T-helper 2 cell treated with Interferon-gamma antibody and Interleukin-4, amounts not matched to agents 5 μg/mL and 100 μg/mL, for 36 hours (primary cell): ENCODE data around the gene NADK.

Experiments used
- DNase-seq: peaks from one replicate; pipeline ENCODE4 v3.0.0; 2021; ENCODE audit warnings: low spot score
- H3K27ac Mint-ChIP-seq: one replicate; pipeline ENCODE4 v1.8.0; 2021; ENCODE audit warnings: mild to moderate bottlenecking, mixed read lengths
- H3K27me3 Mint-ChIP-seq: one replicate; pipeline ENCODE4 v1.8.0; 2021; ENCODE audit warnings: low read depth, mixed read lengths
- H3K36me3 Mint-ChIP-seq: one replicate; pipeline ENCODE4 v1.8.0; 2021; ENCODE audit warnings: low read depth, mixed read lengths
- H3K4me1 Mint-ChIP-seq: one replicate; pipeline ENCODE4 v1.8.0; 2021; ENCODE audit warnings: low read depth, mixed read lengths
- H3K4me3 Mint-ChIP-seq: one replicate; pipeline ENCODE4 v1.8.0; 2022; ENCODE audit warnings: mild to moderate bottlenecking, moderate library complexity, mixed read lengths
- H3K9me3 Mint-ChIP-seq: one replicate; pipeline ENCODE4 v1.8.0; 2021; ENCODE audit warnings: mixed read lengths

The NADK gene

GRCh38 chr1:1797731-1798341, 19.6 kb upstream of the NADK start:
- Mint-ChIP-seq H3K4me1 (peaks cover 16% of the 10 kb centered on the region), H3K27ac (no peak overlapping the region), H3K9me3 (no peaks in the 10 kb centered on the region), H3K36me3 (peaks cover 58% of the 10 kb centered on the region), H3K4me3 (no peak overlapping the region), H3K27me3 (no peaks in the 10 kb centered on the region)
- DNase-seq = no peak

DNA sequence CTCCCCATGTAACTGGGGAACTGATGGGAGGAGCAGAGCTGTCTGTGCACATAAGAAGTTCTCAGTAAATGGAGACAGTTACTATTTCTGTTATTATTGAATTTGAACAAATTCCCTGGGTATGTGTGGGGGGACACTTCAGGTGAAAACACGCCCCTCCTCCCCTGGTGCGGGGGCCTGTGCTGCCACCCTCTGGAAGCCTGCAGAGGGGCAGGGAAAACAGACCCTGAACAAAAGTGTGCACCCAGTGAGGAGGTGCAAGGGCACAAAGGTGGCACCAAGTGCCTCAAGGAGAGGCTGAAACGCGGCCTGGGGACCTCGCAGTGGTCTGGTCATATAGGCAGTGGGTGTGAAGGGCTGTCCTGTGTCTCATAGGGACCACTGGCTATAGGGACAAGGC, 18.2 kb upstream of the NADK start:
- no peak overlapping the region for H3K4me3 Mint-ChIP-seq
- no peaks in the 10 kb centered on the region for H3K27me3 Mint-ChIP-seq
- no peak for DNase-seq
- peak overlapping the region; percentile 7 for H3K27ac Mint-ChIP-seq
- peaks cover 59% of the 10 kb centered on the region for H3K36me3 Mint-ChIP-seq
- no peaks in the 10 kb centered on the region for H3K9me3 Mint-ChIP-seq
- peaks cover 8% of the 10 kb centered on the region for H3K4me1 Mint-ChIP-seq

- Mint-ChIP-seq H3K27ac (no peak overlapping the region), H3K4me3 (no peak overlapping the region), H3K36me3 (peaks cover 61% of the 10 kb centered on the region), H3K9me3 (no peaks in the 10 kb centered on the region), H3K4me1 (peaks cover 7% of the 10 kb centered on the region), H3K27me3 (no peaks in the 10 kb centered on the region)
- no peak for DNase-seq
Observed at GRCh38 chr1:1794999-1795398, 16.7 kb upstream of the NADK start.

- peaks cover 64% of the 10 kb centered on the region for H3K36me3 Mint-ChIP-seq
Observed at GRCh38 chr1:1793481-1794244, 15.4 kb upstream of the NADK start.

GRCh38 chr1:1788646-1789431, 10.6 kb upstream of the NADK start:
- Mint-ChIP-seq H3K27me3 (no peaks in the 10 kb centered on the region), H3K9me3 (no peaks in the 10 kb centered on the region), H3K4me3 (no peak overlapping the region), H3K36me3 (peaks cover 74% of the 10 kb centered on the region), H3K4me1 (peaks cover 2% of the 10 kb centered on the region), H3K27ac (no peak overlapping the region)
- DNase-seq = no peak

More at GRCh38 chr1:1793481-1794244, 15.4 kb upstream of the NADK start:
- DNase-seq = no peak
- H3K4me1 Mint-ChIP-seq = peaks cover 6% of the 10 kb centered on the region
- H3K9me3 Mint-ChIP-seq = no peaks in the 10 kb centered on the region
- H3K4me3 Mint-ChIP-seq = no peak overlapping the region
- H3K27me3 Mint-ChIP-seq = no peaks in the 10 kb centered on the region
- peak overlapping the region; percentile 46 for H3K27ac Mint-ChIP-seq

GRCh38 chr1:1788136-1788535, 9.9 kb upstream of the NADK start:
- no peak overlapping the region for H3K27ac Mint-ChIP-seq
- no peak overlapping the region for H3K4me3 Mint-ChIP-seq
- H3K4me1 Mint-ChIP-seq = peaks cover 4% of the 10 kb centered on the region
- peaks cover 67% of the 10 kb centered on the region for H3K36me3 Mint-ChIP-seq
- H3K27me3 Mint-ChIP-seq = no peaks in the 10 kb centered on the region
- H3K9me3 Mint-ChIP-seq = no peaks in the 10 kb centered on the region
- DNase-seq = no peak

GRCh38 chr1:1786836-1787605, 8.8 kb upstream of the NADK start:
- Mint-ChIP-seq H3K4me1 (peaks cover 9% of the 10 kb centered on the region), H3K9me3 (no peaks in the 10 kb centered on the region), H3K4me3 (no peak overlapping the region), H3K27ac (peak overlapping the region; percentile 38), H3K27me3 (no peaks in the 10 kb centered on the region), H3K36me3 (peaks cover 56% of the 10 kb centered on the region)
- no peak for DNase-seq

DNA sequence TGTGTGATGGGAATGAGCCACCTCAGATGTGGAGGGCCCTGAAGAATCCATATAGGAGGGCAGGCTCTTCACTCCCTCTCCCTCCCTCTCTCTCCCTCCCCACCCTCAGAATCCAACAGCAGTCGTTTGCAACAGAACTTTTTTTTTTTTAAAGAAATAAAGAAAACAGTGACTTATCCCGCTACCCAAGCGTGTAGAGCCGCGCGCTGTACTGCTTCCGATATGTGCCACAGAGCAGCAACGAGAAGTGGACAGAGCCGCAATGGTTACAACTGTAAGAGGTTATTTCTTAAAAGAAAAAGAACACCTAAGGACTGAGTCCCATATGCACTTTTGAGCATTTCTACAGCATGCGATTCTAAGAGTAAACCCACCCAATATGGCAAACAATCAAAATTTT, 7.4 kb upstream of the NADK start:
- no peaks in the 10 kb centered on the region for H3K9me3 Mint-ChIP-seq
- H3K27me3 Mint-ChIP-seq = no peaks in the 10 kb centered on the region
- H3K4me1 Mint-ChIP-seq = peaks cover 20% of the 10 kb centered on the region
- H3K4me3 Mint-ChIP-seq = no peak overlapping the region
- H3K27ac Mint-ChIP-seq = no peak overlapping the region
- H3K36me3 Mint-ChIP-seq = peaks cover 50% of the 10 kb centered on the region
- no peak for DNase-seq

DNA sequence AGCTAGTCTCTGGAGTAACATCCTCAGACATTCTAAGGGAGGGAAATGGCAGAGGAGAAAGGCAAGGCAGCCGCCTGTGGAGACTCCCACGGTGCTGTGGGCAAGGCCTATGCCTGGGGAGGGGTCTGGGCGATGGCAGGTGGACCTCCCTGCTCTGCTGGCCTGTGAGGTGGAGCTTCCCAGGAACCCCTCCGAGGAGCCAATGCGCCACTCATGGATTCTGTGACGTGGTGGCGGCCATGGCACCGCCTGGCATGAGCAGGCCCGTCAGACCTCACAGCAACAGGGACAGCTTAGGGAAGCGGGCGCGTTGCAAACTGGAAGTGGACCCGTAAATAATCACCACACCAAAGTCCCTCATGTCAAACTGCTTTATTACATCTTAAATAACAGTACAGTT, 6.7 kb upstream of the NADK start:
- Mint-ChIP-seq H3K36me3 (peaks cover 43% of the 10 kb centered on the region), H3K27me3 (no peaks in the 10 kb centered on the region), H3K9me3 (no peaks in the 10 kb centered on the region), H3K4me3 (no peak overlapping the region), H3K27ac (no peak overlapping the region), H3K4me1 (peaks cover 27% of the 10 kb centered on the region)
- DNase-seq = no peak

- Mint-ChIP-seq H3K4me3 (peak overlapping the region; percentile 57), H3K36me3 (peaks cover 29% of the 10 kb centered on the region)
Observed at GRCh38 chr1:1783320-1783719, 5.0 kb upstream of the NADK start.

GRCh38 chr1:1782399-1783221, 4.3 kb upstream of the NADK start:
- Mint-ChIP-seq H3K4me3 (peak overlapping the region; percentile 46), H3K9me3 (no peaks in the 10 kb centered on the region), H3K36me3 (peaks cover 25% of the 10 kb centered on the region), H3K27ac (peak overlapping the region; percentile 76), H3K4me1 (peaks cover 32% of the 10 kb centered on the region), H3K27me3 (no peaks in the 10 kb centered on the region)
- no peak for DNase-seq

More at GRCh38 chr1:1783320-1783719, 5.0 kb upstream of the NADK start:
- peaks cover 32% of the 10 kb centered on the region for H3K4me1 Mint-ChIP-seq
- H3K27ac Mint-ChIP-seq = peak overlapping the region; percentile 76
- DNase-seq = no peak
- H3K9me3 Mint-ChIP-seq = no peaks in the 10 kb centered on the region
- no peaks in the 10 kb centered on the region for H3K27me3 Mint-ChIP-seq

DNA sequence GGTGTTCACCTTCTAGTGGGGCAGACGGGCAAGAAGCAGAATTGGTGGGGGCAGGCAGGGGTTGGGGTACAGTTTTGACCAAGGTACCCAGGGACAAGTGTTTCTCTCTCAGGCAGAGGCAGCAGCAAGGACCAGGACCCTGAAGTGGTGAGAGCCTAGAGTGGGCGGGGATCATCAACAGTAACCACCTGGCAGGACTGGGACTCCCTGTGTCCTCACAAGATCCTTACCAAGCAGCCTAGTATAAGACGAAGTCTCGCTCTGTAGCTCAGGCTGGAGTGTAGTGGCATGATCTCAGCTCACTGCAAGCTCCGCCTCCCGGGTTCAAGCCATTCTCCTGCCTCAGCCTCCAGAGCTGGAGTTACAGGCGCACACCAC, 3.2 kb upstream of the NADK start:
- Mint-ChIP-seq H3K9me3 (no peaks in the 10 kb centered on the region), H3K36me3 (peaks cover 14% of the 10 kb centered on the region), H3K27me3 (no peaks in the 10 kb centered on the region), H3K27ac (peak overlapping the region; percentile 92), H3K4me1 (peaks cover 39% of the 10 kb centered on the region), H3K4me3 (peak overlapping the region; percentile 82)
- DNase-seq = no peak
